Measurements from ENCODE around the gene B4GALT7. TPM values are rescaled to one million over a fixed set of nuclear protein-coding genes. Genes with fewer than 3 reads are reported as not detected.

B4GALT7 gene
- 33.0 and 52.1 TPM in 2 replicates for total RNA-seq

GRCh38 chr5:177599731-177600507, at the start of gene B4GALT7:
TSS of gene B4GALT7 (plus strand) at chr5:177600132. CDS start at chr5:177600211, 79 bp downstream.

GRCh38 chr5:177554474-177555111, 45.3 kb upstream of the B4GALT7 start, which contains the start of gene FAM193B:
TSS of gene FAM193B (minus strand) at chr5:177554563. CDS start at chr5:177554458, 105 bp downstream.

DNA sequence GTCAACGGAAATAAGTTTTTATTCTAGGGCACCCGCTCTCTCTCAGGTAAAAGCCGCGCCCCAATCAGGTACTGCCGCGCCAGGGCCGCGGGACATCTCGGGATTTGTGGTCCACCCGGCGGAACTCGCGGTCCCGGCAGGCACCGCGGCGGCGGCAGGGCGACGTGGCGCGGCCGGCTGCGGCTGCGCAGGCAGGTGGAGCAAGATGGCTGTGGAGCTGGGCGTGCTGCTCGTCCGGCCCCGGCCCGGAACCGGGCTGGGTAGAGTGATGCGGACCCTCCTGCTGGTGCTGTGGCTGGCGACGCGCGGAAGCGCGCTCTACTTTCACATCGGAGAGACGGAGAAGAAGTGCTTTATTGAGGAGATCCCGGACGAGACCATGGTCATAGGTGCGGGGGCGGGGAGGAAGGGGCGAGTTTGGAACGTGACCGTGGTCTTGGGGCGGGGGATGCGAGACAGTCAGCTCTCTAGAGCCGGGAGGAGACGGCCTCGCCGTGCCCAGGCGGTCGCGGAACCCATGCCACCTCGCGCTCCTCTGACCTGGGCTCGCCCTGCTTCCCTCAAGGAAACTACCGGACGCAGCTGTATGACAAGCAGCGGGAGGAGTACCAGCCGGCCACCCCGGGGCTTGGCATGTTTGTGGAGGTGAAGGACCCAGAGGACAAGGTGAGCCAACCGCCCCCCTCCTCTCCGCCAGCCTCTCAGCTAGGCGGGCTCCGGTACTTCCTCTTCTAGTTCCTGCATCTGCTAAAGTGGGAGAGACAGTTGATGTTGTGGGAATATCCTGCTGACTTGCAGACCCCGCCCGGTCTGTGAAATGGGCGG, 7.7 kb upstream of the B4GALT7 start, which contains the start of gene TMED9:
Gene TMED9, plus strand, starts transcription at position 194 of the 825 bp plus-strand sequence. Its CDS starts 12 bp downstream, at position 206.

Other genes starting within 250 kb of the B4GALT7 start
- gene LMAN2, start 248.5 kb upstream of the B4GALT7 start, total RNA-seq: 418 and 537 TPM in 2 replicates
- 5.6 and 8.3 TPM in 2 replicates for gene RGS14, start 242.2 kb upstream of the B4GALT7 start, total RNA-seq
- gene SLC34A1, start 215.7 kb upstream of the B4GALT7 start, total RNA-seq: not detected in 2 replicates
- gene PFN3, start 199.5 kb upstream of the B4GALT7 start, total RNA-seq: not detected in 2 replicates
- 0.17 TPM in 1 of 2 replicates, not detected in the other for gene F12, start 190.6 kb upstream of the B4GALT7 start, total RNA-seq
- gene GRK6, start 173.5 kb upstream of the B4GALT7 start, total RNA-seq: 13.7 and 17.3 TPM in 2 replicates
- 2.9 and 12.4 TPM in 2 replicates for gene PRR7, start 153.3 kb upstream of the B4GALT7 start, total RNA-seq
- 125 and 183 TPM in 2 replicates for gene DBN1, start 126.5 kb upstream of the B4GALT7 start, total RNA-seq
- gene PDLIM7, start 102.5 kb upstream of the B4GALT7 start, total RNA-seq: 79.7 and 108 TPM in 2 replicates
- gene DOK3, start 90.3 kb upstream of the B4GALT7 start, total RNA-seq: 1.8 and 2.0 TPM in 2 replicates
- gene DDX41, start 83.2 kb upstream of the B4GALT7 start, total RNA-seq: 86.8 and 98.9 TPM in 2 replicates
- 25.7 and 41.7 TPM in 2 replicates for gene FAM193B, start 45.6 kb upstream of the B4GALT7 start, total RNA-seq
- gene TMED9, start 7.9 kb upstream of the B4GALT7 start, total RNA-seq: 163 and 218 TPM in 2 replicates
- 0.66 TPM in 1 of 2 replicates, not detected in the other for gene FAM153A, start 182.8 kb downstream of the B4GALT7 start, total RNA-seq